SK-N-SH treated with all-trans-retinoic acid at 6 μM for 48 hours (cell line): Measurements from ENCODE around the gene TTC8.
"Not testable (repeated sequence)": the region's sequence is repeated elsewhere in the genome, so short reads cannot be mapped to it uniquely, and the experiment has no call there.

Source experiments
- ARNTL ChIP-seq: fragments of 450-650 bp; formaldehyde crosslinking; IDR thresholded peaks from 2 replicates; pipeline ENCODE4 v1.5.0; 2020; ENCODE audit warnings: low read depth, mild to moderate bottlenecking, moderate library complexity, borderline replicate concordance
- POU6F1 ChIP-seq: fragments of 250-450 bp; sonication (Bioruptor Pico); IDR thresholded peaks from 2 replicates; pipeline ENCODE4 v1.8.0; 2021; ENCODE audit warnings: low read depth, mild to moderate bottlenecking, moderate library complexity, borderline replicate concordance
- PPARA ChIP-seq: fragments of 250-450 bp; sonication (Bioruptor Pico); IDR thresholded peaks from 2 replicates; pipeline ENCODE4 v1.5.0; 2020; ENCODE audit warnings: mild to moderate bottlenecking, borderline replicate concordance

GRCh38 chr14:88819674-88820073, 4.8 kb upstream of the TTC8 start:
- TF ChIP-seq ARNTL; POU6F1 (CRISPR knock-in tag); PPARA: not testable (repeated sequence)
